HG03575 (cell line): Measurements from ENCODE around the gene RNU1-2.
"Not testable (repeated sequence)": the region's sequence is repeated elsewhere in the genome, so short reads cannot be mapped to it uniquely, and the experiment has no call there.

ENCODE experiments used
- ATAC-seq: cut with Tn5 transposase; IDR thresholded peaks from one replicate; pipeline ENCODE4 v1.9.1; 2021; ENCODE audit not compliant: unreplicated experiment, insufficient number of reproducible peaks, low FRiP score; ENCODE audit errors: extremely low read depth

The RNU1-2 gene

GRCh38 chr1:16905868-16906702 lies 10.3 kb downstream of the RNU1-2 start:
- ATAC-seq, result no peak

- no peak for ATAC-seq
Observed at GRCh38 chr1:16906873-16907272, 11.1 kb downstream of the RNU1-2 start.

GRCh38 chr1:16907870-16908758 lies 12.3 kb downstream of the RNU1-2 start:
- no peak for ATAC-seq

- ATAC-seq, result not testable (repeated sequence)
Observed at GRCh38 chr1:16911851-16912721, 16.3 kb downstream of the RNU1-2 start.

- ATAC-seq, result not testable (repeated sequence)
Observed at GRCh38 chr1:16912742-16913141, 17.0 kb downstream of the RNU1-2 start.

GRCh38 chr1:16913181-16913832 lies 17.5 kb downstream of the RNU1-2 start:
- no peak for ATAC-seq

GRCh38 chr1:16913833-16914662 lies 18.3 kb downstream of the RNU1-2 start:
- no peak for ATAC-seq

GRCh38 chr1:16914928-16915626 lies 19.3 kb downstream of the RNU1-2 start:
- not testable (repeated sequence) for ATAC-seq

- no peak for ATAC-seq
Observed at GRCh38 chr1:16915627-16915973, 19.8 kb downstream of the RNU1-2 start.

- not testable (repeated sequence) for ATAC-seq
Observed at GRCh38 chr1:16916036-16916880, 20.5 kb downstream of the RNU1-2 start.

GRCh38 chr1:16918371-16918770 lies 22.6 kb downstream of the RNU1-2 start:
- ATAC-seq, result no peak

- not testable (repeated sequence) for ATAC-seq
Observed at GRCh38 chr1:16918936-16919665, 23.3 kb downstream of the RNU1-2 start.

- no peak for ATAC-seq
Observed at GRCh38 chr1:16920951-16921350, 25.2 kb downstream of the RNU1-2 start.

GRCh38 chr1:16921391-16922185 lies 25.8 kb downstream of the RNU1-2 start, which contains the start of gene CROCC:
Gene CROCC (plus strand): TSS chr1:16921931. CDS start chr1:16922019, 88 bp downstream.
- no peak for ATAC-seq

- ATAC-seq, result no peak
Observed at GRCh38 chr1:16922466-16922865, 26.7 kb downstream of the RNU1-2 start.
